T-helper 1 cell treated with Interleukin-12 subunit alpha and Interleukin-12 subunit beta and Interleukin-4 antibody, amounts not matched to agents 30 μg/mL and 1 μg/mL, for 36 hours (primary cell): ENCODE measurements around the gene CD209.
"Not testable (repeated sequence)": the region's sequence is repeated elsewhere in the genome, so short reads cannot be mapped to it uniquely, and the experiment has no call there.

ENCODE experiments used
- H3K27ac Mint-ChIP-seq: one replicate; pipeline ENCODE4 v1.8.0; 2021; ENCODE audit warnings: mild to moderate bottlenecking, mixed read lengths
- H3K27me3 Mint-ChIP-seq: one replicate; pipeline ENCODE4 v1.8.0; 2021; ENCODE audit warnings: low read depth, mixed read lengths
- H3K36me3 Mint-ChIP-seq: one replicate; pipeline ENCODE4 v1.8.0; 2021; ENCODE audit warnings: low read depth, mixed read lengths
- H3K4me1 Mint-ChIP-seq: one replicate; pipeline ENCODE4 v1.8.0; 2021; ENCODE audit warnings: low read depth, mixed read lengths
- H3K4me3 Mint-ChIP-seq: one replicate; pipeline ENCODE4 v1.8.0; 2021; ENCODE audit warnings: mild to moderate bottlenecking, moderate library complexity, mixed read lengths
- H3K9me3 Mint-ChIP-seq: one replicate; pipeline ENCODE4 v1.8.0; 2021; ENCODE audit warnings: mixed read lengths

CD209 gene

DNA sequence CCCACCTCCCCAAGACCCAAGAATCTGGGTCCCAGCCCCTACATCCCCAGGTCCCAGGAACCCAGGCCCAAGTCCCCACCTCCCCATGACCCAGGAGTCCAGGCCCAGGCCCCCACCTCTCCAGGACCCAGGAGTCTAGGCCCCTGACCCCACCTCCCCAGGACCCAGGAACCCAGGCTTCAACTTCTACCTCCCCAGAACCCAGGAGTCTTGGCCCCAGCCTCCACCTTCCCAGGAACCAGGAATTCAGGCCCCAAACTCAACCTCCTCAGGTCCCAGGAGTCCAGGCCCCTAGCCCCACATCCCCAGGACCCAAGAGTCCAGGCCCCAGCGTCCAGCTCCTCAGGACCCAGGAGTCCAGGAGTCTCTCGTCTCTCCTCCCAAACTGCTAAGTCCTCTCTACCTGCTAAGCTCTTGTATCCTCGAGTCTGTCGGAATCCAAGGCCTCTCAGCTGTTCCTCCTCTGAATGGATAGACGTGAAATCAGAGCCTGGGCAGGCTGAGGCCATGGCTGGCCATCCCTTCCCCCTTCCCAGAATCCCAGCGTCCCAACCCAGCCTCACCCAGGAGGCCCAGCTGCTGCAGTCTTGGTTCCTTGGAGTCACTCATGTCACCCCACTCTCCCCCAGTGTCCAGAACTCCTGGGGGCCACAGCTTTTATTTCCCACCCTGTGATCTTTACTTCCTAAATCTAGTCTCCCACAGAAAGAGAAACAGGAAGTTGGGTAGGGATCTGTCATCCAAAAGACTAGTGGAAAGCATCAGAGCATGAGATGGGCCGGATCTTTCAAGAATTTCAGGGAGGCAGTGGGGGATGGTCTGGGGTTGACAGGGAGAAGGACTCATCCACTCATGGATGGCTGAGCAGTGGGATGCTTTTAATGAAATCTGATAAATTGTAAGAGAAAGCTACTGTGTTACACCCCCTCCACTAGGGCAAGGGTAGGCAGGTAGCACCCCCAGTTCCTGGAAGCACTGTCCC lies at the start of gene CD209:
TSS of gene CD209 (minus strand) at position 632 of the 982 bp plus-strand sequence. CDS start at position 609, 23 bp downstream.
- Mint-ChIP-seq H3K4me3 (no peak within 1 kb of the TSS), H3K27me3 (no peaks in the 10 kb centered on the region), H3K4me1 (peaks cover 2% of the 10 kb centered on the region), H3K9me3 (peaks cover 23% of the 10 kb centered on the region), H3K36me3 (no peaks in the 10 kb centered on the region), H3K27ac (no peak within 1 kb of the TSS)

GRCh38 chr19:7795555-7796161 lies 48.3 kb upstream of the CD209 start:
- peaks cover 5% of the 10 kb centered on the region for H3K4me1 Mint-ChIP-seq
- no peaks in the 10 kb centered on the region for H3K36me3 Mint-ChIP-seq
- peaks cover 35% of the 10 kb centered on the region for H3K27me3 Mint-ChIP-seq
- H3K4me3 Mint-ChIP-seq: no peak overlapping the region
- H3K27ac Mint-ChIP-seq: no peak overlapping the region
- no peaks in the 10 kb centered on the region for H3K9me3 Mint-ChIP-seq

DNA sequence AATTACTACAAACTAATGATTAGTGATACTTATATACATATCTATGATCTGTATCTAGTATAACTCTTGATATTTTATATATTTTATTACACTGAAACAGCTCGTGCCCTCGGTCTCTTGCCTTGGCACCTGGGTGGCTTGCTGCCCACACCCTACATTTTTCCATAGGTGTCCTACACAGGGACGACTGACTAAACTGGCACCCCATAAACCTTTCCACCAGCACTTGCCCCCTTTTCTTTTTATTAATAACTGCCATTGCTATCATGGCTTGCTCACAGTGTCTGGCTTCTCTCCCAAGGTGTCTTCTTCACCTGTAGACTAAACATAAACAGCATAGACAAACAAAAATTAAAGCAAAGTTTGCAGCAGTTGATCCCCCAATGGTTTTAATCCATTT lies 46.2 kb upstream of the CD209 start:
- Mint-ChIP-seq H3K9me3 (no peaks in the 10 kb centered on the region), H3K4me3 (no peak overlapping the region), H3K27ac (no peak overlapping the region), H3K27me3 (peaks cover 37% of the 10 kb centered on the region), H3K4me1 (no peaks in the 10 kb centered on the region), H3K36me3 (no peaks in the 10 kb centered on the region)

GRCh38 chr19:7792701-7793100 lies 45.4 kb upstream of the CD209 start:
- H3K9me3 Mint-ChIP-seq, H3K4me3 Mint-ChIP-seq, H3K36me3 Mint-ChIP-seq, H3K4me1 Mint-ChIP-seq, H3K27ac Mint-ChIP-seq: not testable (repeated sequence)
- H3K27me3 Mint-ChIP-seq: peaks cover 37% of the 10 kb centered on the region

DNA sequence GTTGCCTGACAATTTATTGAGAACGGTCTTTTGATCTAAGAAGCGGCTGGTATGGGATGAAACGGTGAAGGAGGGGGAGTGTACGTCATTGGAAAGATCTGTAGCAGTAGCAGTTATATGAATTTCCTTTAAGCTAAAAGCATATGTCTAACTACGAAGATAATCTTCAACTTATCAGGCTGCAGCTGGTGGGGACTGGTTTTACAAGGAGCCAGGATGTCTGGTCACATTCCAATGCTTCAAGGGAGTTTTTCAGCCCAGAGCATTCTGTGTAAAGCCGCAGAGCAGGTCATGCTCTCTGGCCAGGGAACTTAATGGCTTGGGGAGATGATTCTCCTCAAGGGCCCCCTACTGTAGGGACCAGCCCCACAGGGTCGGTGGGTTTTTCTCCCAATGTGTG lies 44.9 kb upstream of the CD209 start:
- H3K27me3 Mint-ChIP-seq: peaks cover 38% of the 10 kb centered on the region
- H3K4me3 Mint-ChIP-seq: no peak overlapping the region
- peaks cover 1% of the 10 kb centered on the region for H3K4me1 Mint-ChIP-seq
- no peaks in the 10 kb centered on the region for H3K9me3 Mint-ChIP-seq
- H3K36me3 Mint-ChIP-seq: peaks cover 2% of the 10 kb centered on the region
- H3K27ac Mint-ChIP-seq: no peak overlapping the region

DNA sequence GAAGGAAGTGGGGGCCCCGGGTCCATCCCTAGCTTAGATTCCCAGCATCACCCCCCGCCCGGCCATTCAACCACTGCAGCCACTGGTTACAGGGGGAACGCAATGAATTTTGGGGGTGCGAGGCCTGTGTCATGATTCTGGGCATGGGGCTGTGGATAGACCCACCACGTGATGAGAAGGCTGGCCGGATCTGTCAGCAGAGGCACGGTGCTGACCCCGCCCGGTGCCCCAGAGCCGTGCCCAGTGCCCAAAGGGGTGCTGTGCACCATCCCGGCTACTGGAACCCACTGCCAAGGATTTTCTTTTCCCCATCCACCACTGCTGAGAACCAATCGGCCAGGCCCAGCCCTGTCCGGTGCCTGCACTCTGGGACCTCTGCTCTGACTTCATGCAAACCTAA lies 43.1 kb upstream of the CD209 start:
- Mint-ChIP-seq H3K4me1 (peaks cover 3% of the 10 kb centered on the region), H3K27ac (no peak overlapping the region), H3K9me3 (peaks cover 2% of the 10 kb centered on the region), H3K4me3 (no peak overlapping the region), H3K27me3 (peaks cover 34% of the 10 kb centered on the region), H3K36me3 (peaks cover 4% of the 10 kb centered on the region)

GRCh38 chr19:7789447-7789846 lies 42.1 kb upstream of the CD209 start:
- peaks cover 10% of the 10 kb centered on the region for H3K9me3 Mint-ChIP-seq
- no peak overlapping the region for H3K27ac Mint-ChIP-seq
- peaks cover 3% of the 10 kb centered on the region for H3K4me1 Mint-ChIP-seq
- peaks cover 4% of the 10 kb centered on the region for H3K36me3 Mint-ChIP-seq
- H3K27me3 Mint-ChIP-seq: peaks cover 42% of the 10 kb centered on the region
- H3K4me3 Mint-ChIP-seq: no peak overlapping the region

DNA sequence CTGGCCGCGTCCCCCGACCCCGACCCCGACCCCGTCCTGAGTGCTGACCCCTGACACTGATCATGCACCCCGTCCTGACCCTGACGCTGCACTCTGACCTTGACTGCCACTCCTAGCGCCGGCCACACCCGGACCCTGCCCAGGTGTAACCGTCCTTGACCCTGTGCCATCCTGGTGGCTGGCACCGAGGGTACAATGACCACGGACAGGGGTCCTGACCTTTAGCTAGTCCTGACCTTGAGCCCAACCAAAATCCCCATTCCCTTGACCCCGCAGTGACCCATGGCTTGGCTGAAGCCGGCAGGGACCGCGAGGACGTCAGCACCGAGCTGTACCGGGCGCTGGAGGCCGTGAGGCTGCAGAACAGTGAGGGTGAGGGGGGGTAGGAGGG lies 41.6 kb upstream of the CD209 start:
- Mint-ChIP-seq H3K27me3 (peaks cover 39% of the 10 kb centered on the region), H3K9me3 (peaks cover 10% of the 10 kb centered on the region), H3K36me3 (peaks cover 4% of the 10 kb centered on the region), H3K4me1 (peaks cover 3% of the 10 kb centered on the region), H3K27ac (no peak overlapping the region), H3K4me3 (no peak overlapping the region)

GRCh38 chr19:7788178-7788932 lies 41.0 kb upstream of the CD209 start:
- no peak overlapping the region for H3K27ac Mint-ChIP-seq
- H3K36me3 Mint-ChIP-seq: peaks cover 4% of the 10 kb centered on the region
- H3K27me3 Mint-ChIP-seq: peaks cover 45% of the 10 kb centered on the region
- peaks cover 3% of the 10 kb centered on the region for H3K4me1 Mint-ChIP-seq
- peaks cover 10% of the 10 kb centered on the region for H3K9me3 Mint-ChIP-seq
- H3K4me3 Mint-ChIP-seq: no peak overlapping the region

- Mint-ChIP-seq H3K4me3 (no peak overlapping the region), H3K27me3 (peaks cover 50% of the 10 kb centered on the region), H3K27ac (peak overlapping the region; percentile 62), H3K4me1 (peaks cover 3% of the 10 kb centered on the region), H3K36me3 (peaks cover 4% of the 10 kb centered on the region), H3K9me3 (peaks cover 10% of the 10 kb centered on the region)
Observed at GRCh38 chr19:7787602-7788177, 40.4 kb upstream of the CD209 start.

- peaks cover 51% of the 10 kb centered on the region for H3K27me3 Mint-ChIP-seq
- peaks cover 3% of the 10 kb centered on the region for H3K4me1 Mint-ChIP-seq
- H3K4me3 Mint-ChIP-seq: no peak overlapping the region
- peaks cover 10% of the 10 kb centered on the region for H3K9me3 Mint-ChIP-seq
- H3K36me3 Mint-ChIP-seq: peaks cover 4% of the 10 kb centered on the region
- peak overlapping the region; percentile 62 for H3K27ac Mint-ChIP-seq
Observed at GRCh38 chr19:7787141-7787540, 39.8 kb upstream of the CD209 start.

GRCh38 chr19:7784856-7785255 lies 37.5 kb upstream of the CD209 start:
- H3K9me3 Mint-ChIP-seq: peaks cover 10% of the 10 kb centered on the region
- H3K36me3 Mint-ChIP-seq: peaks cover 4% of the 10 kb centered on the region
- H3K4me3 Mint-ChIP-seq: no peak overlapping the region
- no peak overlapping the region for H3K27ac Mint-ChIP-seq
- peaks cover 3% of the 10 kb centered on the region for H3K4me1 Mint-ChIP-seq
- H3K27me3 Mint-ChIP-seq: peaks cover 50% of the 10 kb centered on the region

GRCh38 chr19:7783991-7784423 lies 36.7 kb upstream of the CD209 start:
- H3K27ac Mint-ChIP-seq: no peak overlapping the region
- peaks cover 42% of the 10 kb centered on the region for H3K27me3 Mint-ChIP-seq
- H3K4me3 Mint-ChIP-seq: no peak overlapping the region
- peaks cover 3% of the 10 kb centered on the region for H3K4me1 Mint-ChIP-seq
- peaks cover 4% of the 10 kb centered on the region for H3K36me3 Mint-ChIP-seq
- H3K9me3 Mint-ChIP-seq: peaks cover 10% of the 10 kb centered on the region

- Mint-ChIP-seq H3K4me3 (no peak overlapping the region), H3K36me3 (no peaks in the 10 kb centered on the region), H3K9me3 (peaks cover 10% of the 10 kb centered on the region), H3K27me3 (peaks cover 39% of the 10 kb centered on the region), H3K4me1 (no peaks in the 10 kb centered on the region), H3K27ac (no peak overlapping the region)
Observed at GRCh38 chr19:7781157-7781556, 33.8 kb upstream of the CD209 start.
